ENCODE data around the gene B4GALT2.

The B4GALT2 gene

DNA sequence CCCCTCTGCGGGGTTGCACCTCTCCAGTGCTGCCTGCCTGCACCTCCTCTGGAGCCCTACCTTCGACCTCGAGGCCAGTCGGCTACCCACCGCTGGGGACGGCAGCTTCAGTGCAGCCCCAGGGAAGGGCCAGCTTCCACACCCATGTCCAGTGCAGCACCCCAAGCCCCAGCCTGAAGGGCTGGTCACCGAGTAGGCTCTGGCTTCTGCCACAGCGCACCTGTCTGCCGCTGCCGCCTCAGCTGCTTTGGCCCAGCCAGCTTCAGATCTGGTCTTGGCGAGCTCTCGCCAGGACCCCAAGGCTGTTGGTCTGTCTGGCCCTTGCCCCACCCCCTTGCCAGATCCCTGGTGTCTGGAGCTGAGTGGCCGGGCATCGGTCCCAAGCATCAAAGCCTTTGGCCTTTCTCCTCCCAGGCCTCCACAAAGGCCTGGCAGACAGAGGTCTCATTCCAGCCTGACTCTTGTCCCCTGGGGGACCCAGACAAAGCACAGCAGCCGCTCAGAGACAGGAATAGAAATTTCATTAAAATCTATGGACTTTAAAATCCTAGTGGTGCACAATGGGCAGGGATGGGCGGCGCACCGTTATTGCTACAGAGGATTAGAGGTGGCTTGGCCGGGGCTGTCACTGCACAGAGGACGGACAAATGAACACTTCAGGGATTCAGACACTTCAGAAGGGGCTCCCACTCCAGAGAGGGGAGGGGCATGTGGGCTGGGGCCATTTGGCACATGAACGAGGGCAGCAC, 17.1 kb downstream of the B4GALT2 start:
- DNase-seq (ENCODE audit: low read depth), result no peak
- TF ChIP-seq, protein P1, sequence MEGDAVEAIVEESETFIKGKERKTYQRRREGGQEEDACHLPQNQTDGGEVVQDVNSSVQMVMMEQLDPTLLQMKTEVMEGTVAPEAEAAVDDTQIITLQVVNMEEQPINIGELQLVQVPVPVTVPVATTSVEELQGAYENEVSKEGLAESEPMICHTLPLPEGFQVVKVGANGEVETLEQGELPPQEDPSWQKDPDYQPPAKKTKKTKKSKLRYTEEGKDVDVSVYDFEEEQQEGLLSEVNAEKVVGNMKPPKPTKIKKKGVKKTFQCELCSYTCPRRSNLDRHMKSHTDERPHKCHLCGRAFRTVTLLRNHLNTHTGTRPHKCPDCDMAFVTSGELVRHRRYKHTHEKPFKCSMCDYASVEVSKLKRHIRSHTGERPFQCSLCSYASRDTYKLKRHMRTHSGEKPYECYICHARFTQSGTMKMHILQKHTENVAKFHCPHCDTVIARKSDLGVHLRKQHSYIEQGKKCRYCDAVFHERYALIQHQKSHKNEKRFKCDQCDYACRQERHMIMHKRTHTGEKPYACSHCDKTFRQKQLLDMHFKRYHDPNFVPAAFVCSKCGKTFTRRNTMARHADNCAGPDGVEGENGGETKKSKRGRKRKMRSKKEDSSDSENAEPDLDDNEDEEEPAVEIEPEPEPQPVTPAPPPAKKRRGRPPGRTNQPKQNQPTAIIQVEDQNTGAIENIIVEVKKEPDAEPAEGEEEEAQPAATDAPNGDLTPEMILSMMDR (IDR thresholded peaks at IDR 0.05; ENCODE audit: low read length, missing control alignments), result no peak
- H3K4me3 ChIP-seq (replicated peaks; ENCODE audit: low read depth, low read length), result no peak overlapping the region

DNA sequence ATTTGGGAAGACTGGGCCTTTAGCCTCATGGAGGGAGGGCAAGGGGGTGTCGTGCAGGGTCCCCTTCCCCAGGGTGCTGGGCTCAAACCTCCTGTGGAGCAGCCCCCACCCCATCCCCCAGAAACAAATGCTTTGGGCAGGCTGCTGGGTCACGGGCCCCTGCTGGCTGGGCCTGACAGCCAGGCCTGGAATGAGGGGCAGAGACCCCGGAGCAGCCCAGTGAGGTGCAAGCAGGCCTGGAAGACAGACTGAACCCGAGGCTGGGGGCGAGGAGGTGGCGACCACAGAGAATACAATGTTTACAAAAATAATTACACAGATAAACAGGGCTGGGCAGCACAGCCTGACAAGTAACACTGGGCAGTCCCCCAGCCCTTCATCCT, 17.7 kb downstream of the B4GALT2 start:
- no peak for DNase-seq (ENCODE audit: low read depth)
- no peak overlapping the region for H3K4me3 ChIP-seq (replicated peaks; ENCODE audit: low read depth, low read length)
- TF ChIP-seq, protein P1 (IDR thresholded peaks at IDR 0.05; ENCODE audit: low read length, missing control alignments), result no peak

DNA sequence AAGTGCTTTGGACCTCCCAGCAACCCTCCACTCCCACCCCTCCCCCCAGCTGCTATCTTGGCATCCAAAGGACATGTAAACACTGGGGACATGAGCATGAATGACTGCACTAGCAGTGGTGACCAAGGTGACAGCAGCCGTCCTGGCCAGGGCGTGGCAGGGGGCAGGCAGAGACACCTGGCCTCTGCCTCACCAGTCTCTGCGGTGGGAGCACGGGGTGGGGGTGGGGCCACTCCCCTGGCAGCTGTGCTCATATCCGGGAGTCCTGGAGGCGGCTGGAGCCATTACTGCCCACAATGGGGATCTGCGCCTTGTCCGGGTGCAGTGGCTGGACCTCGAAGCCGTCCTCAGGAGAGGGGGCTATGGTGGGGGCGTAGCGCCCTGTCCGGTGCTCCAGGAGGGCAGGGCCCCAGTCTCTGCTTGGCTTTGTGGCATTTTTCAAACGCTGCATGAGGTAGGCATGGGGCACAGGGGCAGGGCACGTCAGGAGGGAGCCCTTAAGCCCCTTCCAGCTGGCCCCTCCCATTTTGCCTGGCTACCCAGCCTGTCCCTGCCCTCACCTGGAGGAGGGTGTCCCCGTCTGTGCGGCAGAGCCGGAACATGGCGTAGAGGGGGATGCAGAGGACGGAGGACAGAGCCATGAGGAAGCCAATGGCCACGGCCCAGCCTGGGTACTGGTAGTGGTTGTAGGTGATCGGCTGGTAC, 18.4 kb downstream of the B4GALT2 start:
- TF ChIP-seq, protein P1 (IDR thresholded peaks at IDR 0.05; ENCODE audit: low read length, missing control alignments), result no peak
- no peak overlapping the region for H3K4me3 ChIP-seq (replicated peaks; ENCODE audit: low read depth, low read length)
- DNase-seq (ENCODE audit: low read depth), result no peak

DNA sequence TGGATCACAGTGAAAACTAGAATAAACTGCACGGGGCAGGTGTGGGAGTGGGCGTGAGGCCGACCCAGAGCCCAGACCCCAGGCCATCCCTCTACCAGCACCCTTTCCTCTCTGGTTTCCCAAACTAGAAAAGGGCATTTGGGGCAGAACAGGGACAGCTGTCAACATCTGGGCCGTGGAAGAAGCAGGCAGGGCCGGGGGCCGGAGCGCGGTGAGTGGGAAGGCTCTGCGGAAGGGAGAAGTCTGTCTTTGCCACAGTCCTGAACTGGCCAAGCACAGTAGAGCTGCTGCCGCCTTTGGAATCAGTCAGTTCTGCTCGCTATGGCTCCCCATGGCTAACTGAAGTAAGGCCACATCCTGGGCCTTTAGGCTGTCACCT, 19.0 kb downstream of the B4GALT2 start:
- no peak for DNase-seq (ENCODE audit: low read depth)
- TF ChIP-seq, protein P1 (IDR thresholded peaks at IDR 0.05; ENCODE audit: low read length, missing control alignments), result no peak
- H3K4me3 ChIP-seq (replicated peaks; ENCODE audit: low read depth, low read length), result no peak overlapping the region

DNA sequence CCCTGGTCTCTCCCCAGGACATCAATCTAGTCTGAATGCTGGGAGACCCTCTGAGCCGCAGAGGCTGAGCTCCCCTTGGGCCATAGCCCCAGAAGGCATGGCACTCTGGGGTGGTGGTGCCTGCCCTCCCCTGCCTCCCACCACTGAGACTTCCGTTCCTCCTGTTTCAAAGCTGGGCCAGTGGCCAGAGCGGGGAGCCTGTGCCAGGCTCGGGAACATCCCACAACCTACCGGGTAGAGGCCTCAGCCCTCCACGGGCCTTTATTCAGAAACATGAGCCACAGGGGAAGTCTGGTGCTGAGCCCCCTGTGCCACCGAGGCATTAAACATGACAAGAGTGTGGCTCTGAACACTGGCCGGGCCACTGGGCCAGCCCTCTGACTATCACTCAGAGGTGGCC, 20.4 kb downstream of the B4GALT2 start:
- no peak for DNase-seq (ENCODE audit: low read depth)
- H3K4me3 ChIP-seq (replicated peaks; ENCODE audit: low read depth, low read length), result no peak overlapping the region
- TF ChIP-seq, protein P1 (IDR thresholded peaks at IDR 0.05; ENCODE audit: low read length, missing control alignments), result no peak

DNA sequence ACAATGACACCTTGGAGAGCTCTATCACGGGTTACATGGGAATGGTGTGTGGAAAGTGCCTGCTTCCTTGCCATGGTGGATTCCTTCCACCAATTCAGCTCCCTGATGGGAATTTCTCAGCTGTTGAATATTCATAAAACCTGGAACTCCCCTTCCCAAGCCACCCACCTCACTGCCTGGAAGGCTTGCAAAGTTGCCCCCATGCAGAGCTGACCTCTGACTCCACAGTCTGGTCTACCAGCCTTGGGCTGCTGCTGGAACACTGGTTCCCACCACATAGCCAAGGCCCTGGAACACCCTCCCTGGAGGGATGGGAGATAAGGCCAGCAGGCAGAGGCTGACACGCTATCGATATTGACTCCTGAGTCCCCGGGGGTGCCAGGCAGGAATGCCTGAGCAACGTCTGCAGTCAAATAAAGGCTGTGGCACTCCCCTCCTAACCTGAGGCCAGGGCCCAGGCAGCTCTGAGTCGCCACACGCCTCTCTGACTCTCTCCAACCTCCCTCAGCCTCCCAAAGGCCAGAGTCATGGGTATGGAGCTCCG, 21.2 kb downstream of the B4GALT2 start:
- no peak for DNase-seq (ENCODE audit: low read depth)
- no peak overlapping the region for H3K4me3 ChIP-seq (replicated peaks; ENCODE audit: low read depth, low read length)
- TF ChIP-seq, protein P1 (IDR thresholded peaks at IDR 0.05; ENCODE audit: low read length, missing control alignments), result no peak

All from fibroblast of pulmonary artery (primary cell).